GM12875 (cell line): ENCODE measurements around the gene EHD4.
A peak's percentile ranks its signal among the peaks of the same experiment; 100 is the strongest.

Source experiments
- H3K4me3 ChIP-seq: one replicate; pipeline ENCODE4 v1.5.1; 2011; ENCODE audit warnings: low read depth, low read length, control low read depth
- TF ChIP-seq, protein P1 (sequence below): IDR thresholded peaks from 2 replicates; pipeline ENCODE4 v1.5.1; 2011; ENCODE audit warnings: low read depth, mild to moderate bottlenecking, control low read depth, inconsistent platforms, low read length, moderate library complexity, borderline replicate concordance; ENCODE audit not compliant: insufficient read depth

EHD4 gene

DNA sequence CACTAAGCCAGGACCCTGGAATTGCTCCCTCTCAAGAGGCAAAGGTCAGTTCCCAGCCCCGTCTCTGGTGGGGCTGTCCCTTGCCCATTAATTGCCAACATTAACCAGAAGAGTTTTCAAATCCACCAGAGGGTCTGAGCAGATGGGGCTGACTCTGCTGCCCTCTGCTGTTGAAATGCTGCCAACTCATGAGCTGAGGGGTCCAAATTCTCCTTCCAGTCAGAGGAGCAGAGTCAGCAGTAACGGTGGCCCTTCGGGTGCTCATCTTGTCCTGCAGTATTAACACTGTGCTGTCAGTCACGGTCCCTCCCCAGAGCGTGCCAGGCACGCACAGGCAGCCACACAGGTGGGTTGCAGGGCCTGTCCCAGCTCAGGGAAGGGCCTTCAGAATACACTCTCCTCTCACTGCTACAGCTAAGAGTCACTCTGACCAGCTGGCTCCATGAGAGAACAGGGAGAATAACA lies 67.8 kb downstream of the EHD4 start:
- no peak overlapping the region for H3K4me3 ChIP-seq
- TF ChIP-seq, protein P1, sequence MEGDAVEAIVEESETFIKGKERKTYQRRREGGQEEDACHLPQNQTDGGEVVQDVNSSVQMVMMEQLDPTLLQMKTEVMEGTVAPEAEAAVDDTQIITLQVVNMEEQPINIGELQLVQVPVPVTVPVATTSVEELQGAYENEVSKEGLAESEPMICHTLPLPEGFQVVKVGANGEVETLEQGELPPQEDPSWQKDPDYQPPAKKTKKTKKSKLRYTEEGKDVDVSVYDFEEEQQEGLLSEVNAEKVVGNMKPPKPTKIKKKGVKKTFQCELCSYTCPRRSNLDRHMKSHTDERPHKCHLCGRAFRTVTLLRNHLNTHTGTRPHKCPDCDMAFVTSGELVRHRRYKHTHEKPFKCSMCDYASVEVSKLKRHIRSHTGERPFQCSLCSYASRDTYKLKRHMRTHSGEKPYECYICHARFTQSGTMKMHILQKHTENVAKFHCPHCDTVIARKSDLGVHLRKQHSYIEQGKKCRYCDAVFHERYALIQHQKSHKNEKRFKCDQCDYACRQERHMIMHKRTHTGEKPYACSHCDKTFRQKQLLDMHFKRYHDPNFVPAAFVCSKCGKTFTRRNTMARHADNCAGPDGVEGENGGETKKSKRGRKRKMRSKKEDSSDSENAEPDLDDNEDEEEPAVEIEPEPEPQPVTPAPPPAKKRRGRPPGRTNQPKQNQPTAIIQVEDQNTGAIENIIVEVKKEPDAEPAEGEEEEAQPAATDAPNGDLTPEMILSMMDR = peak; percentile 81

DNA sequence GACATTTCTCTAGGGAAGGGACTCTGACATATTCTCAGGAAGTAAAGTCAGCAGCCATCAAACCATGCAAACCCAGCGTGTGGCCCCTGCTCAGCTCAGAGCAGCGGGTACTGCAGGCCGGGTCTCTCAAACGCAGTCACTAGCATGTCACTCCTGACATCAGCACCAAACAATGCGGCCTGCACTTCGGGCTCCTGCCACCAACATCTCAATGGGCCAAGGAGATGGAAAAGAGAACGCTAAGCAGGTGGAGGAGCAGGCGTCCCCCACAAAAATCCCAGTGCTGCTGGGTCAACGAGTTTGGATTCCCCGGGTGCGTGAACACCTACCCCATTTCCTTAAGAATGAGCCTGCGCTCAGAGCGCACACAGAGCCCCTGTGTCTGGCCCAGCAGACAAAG lies 68.6 kb downstream of the EHD4 start:
- H3K4me3 ChIP-seq = no peak overlapping the region
- TF ChIP-seq, protein P1 = no peak

DNA sequence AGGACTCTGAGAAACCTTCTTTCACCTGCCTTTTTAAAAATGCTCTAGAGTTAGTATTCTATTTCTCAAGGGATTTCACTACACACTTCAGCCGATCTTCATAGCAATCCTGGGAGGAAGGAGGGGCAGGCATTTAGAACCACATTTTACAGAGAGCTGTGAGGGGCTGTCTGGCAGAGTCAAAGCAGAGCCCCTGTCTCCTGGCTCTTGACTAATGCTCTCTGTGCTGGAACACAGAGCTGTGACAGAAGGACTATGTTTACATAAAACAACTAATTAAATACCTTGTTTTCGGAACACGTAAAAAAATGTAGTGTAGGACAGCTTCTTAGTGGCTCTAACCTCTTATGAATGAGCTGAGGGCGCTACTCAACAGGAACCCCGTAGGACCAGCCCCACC lies 70.9 kb downstream of the EHD4 start:
- TF ChIP-seq, protein P1 = no peak
- H3K4me3 ChIP-seq = no peak overlapping the region

DNA sequence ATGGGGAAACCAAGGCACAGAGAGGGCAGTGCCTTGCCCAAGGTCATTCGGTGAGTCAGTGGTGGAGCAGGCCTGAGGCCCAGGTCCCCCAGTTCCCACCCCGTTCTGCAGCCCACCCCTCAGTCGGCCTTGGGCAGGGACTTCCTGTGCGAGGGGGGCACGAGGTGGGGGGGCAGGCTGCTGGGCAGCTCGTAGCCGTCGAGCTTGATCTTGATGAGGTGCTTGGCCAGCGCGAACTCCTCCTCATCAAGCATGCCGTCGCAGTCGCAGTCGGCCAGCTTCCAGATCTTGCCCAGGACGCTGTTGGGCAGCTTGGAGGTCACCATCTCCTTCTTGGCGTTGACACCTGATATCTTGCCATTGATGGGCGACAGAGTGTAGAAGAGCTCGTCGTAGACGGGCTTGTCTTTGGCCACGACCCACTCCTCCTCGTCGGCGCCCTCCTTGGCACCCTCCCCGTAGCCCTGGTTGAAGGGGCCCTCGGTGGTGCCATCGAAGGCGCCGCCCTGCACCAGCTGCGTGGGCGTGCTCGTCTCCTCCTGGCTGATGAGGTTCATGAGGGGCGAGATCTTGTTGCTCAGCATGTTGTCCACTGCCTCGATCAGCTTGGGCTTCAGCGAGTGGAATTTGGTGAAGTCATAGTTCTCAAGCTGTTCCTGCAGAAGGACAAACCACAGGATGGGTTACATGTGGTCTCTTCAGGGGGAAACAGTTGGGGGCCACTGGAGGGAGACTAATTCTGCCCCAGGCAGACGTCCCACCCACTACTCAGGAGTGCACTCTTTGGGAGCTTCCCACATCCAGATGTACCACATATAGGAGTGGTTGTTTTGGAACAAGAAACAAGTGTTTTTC lies 71.6 kb downstream of the EHD4 start:
- TF ChIP-seq, protein P1 = no peak
- no peak overlapping the region for H3K4me3 ChIP-seq

DNA sequence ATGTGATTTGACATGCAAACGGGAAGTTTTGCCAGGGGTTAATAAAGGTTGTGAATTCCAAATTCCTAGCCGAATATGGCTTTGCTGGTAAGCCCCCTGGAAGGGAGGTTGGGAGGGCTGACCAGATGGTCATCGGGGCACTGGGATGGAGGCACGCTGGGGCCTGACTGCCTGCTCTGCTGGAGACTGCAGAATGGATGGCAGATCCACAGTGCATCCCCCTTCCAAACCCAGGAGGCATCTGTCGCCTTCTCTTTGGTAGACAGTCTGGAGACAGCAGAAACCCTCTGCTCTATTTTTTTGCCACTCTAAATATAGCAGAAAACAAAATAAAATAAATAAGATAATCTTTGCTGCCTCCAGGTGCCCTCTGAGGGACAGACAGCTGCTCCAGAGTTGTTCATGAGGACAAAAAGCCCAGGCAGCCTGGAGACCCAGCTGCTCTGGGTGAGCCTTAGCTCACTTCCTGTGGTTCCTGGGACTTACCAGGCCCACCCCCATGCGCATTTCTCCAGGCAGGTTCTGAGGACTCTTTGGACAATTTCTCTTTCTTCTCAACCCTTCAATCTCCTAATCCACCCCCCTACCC lies 72.4 kb downstream of the EHD4 start:
- TF ChIP-seq, protein P1 = no peak
- H3K4me3 ChIP-seq = no peak overlapping the region

DNA sequence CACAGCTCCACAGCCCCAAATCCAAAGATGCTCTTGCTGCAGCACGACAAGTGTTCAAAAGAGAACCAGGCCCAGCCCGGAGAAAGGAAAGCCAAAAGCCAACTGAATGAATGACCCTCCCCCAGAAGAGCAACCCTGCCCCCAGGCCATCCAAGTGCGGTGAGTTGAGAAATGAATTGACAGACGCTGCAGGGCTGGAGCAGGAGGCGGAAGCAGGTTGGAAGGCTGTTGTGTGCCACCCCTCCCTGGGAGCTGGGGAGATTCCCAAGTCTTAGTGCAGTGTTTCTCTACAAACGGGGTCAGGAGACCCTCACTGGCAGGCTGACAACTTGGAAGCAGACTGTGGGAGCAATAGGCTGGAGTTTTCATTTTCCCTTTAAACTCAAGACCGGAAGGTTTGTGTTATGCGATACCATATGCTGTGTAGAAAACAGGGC lies 75.0 kb downstream of the EHD4 start:
- TF ChIP-seq, protein P1 = no peak
- H3K4me3 ChIP-seq = no peak overlapping the region

DNA sequence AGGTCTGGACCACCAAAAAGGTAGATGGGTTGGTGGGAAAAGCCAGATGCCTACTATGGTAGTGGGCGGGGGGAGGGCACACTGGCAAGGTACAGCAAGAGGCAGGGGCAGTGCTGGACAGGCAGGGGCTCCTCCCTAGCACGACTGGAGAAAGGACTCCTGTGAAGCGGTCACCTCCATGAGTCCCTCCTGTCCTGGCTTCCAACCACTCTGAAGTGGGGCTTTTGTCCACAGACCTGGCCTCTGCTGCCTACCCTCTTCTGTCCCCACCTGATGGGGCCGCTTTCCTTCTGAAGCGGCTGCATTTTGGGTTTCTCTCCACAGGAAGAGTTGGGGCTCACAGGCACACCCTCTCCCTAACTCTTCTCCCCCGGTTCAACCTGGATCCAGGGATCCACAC lies 75.8 kb downstream of the EHD4 start:
- TF ChIP-seq, protein P1 = no peak
- H3K4me3 ChIP-seq = no peak overlapping the region
